Activated T-helper 1 cell treated with Interleukin-2 at 50 U/mL for 16 hours (primary cell): ENCODE results near the gene DIRAS1.
"Not testable (repeated sequence)": the region's sequence is repeated elsewhere in the genome, so short reads cannot be mapped to it uniquely, and the experiment has no call there.

Source experiments
- DNase-seq: peaks from one replicate; pipeline ENCODE4 v3.0.0-alpha.2; 2020; ENCODE audit warnings: low read depth

DIRAS1 gene

DNA sequence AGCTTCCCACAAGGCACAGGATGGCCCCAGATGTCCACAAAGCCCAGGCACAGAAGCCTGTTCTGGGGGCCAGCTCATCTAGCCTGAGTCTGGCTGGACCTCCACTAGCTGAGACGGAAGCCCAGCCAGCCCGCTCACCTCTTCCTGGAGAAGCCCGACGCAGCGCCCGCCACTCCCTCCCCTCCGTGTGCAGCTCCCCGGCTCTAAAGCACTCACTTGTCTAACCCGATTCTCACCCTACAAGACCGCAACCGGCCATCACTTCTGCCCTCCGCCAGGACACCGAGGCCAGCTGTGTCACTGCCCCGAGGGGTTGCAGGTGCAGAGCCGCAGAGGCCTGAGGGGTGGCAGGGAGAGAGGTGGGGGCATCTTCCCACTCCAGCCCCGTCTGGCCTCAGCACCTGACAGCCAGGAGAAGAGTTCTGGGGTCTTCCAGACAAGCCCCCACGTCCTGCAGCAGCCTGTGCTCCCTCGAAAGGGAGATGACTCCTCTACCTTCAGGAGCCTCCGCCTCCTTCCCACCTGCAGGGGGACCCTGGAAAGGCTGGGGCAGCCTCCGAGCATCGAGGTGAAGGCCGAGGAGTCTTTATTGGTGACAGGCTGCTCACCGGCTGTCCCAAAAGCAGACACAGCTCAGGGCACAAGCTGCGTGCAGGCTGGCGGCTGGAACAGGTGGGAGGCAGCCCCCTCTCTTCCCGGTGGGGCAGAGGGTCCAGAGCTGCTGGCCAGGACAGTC lies 5.9 kb upstream of the DIRAS1 start:
- no peak for DNase-seq

DNA sequence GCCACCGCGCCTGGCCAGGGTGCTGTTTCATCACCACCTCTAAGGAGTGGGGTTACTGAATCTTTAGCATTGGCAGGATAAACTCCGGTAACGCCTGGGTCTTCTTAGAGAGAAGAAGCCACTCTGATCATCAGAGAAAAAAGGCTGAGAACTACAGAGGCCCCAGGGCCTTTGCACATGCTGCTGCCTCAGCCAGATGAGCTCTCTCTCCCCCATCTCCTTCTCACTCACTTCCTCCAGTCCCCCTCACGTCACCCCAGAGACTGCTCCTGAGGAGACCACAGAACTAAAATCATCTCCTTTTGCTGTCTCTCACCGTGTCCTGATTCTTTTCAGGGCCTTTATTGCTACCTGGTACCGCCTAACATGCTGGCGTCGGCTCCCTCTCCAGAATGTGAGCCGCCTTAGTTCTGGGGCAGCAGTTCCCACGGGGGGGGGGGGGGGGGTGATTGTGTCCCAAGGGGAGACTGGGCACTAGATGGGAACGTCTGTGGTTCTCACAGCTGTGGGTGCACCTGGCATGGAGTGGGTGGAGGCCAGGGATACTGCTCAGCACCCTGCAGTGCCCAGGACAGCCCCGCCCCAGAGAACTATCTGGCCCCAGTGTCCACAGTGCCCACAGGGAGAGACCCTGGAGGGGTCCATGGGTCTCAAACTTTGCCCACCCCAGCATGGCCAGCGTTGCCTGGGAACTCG lies 5.1 kb upstream of the DIRAS1 start:
- no peak for DNase-seq

DNA sequence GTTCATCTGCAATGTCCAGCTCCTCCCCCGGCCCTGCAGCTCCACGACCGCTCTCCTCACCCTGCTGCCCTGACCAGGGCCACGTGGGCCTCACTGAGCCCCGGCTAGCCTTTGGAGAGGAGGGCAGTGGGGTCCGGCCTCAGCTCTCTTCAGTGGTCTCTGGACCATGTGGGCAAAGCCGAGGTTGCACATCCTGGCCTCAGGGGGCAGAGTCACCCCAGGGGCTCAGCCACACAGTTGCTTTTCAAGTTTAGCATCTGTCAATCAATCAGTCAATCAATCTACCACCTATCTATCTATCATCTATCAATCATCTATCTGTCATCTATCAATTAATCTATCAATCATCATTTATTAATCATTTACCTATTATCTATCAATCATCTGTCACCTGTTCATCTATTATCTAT lies 3.0 kb upstream of the DIRAS1 start:
- no peak for DNase-seq

DNA sequence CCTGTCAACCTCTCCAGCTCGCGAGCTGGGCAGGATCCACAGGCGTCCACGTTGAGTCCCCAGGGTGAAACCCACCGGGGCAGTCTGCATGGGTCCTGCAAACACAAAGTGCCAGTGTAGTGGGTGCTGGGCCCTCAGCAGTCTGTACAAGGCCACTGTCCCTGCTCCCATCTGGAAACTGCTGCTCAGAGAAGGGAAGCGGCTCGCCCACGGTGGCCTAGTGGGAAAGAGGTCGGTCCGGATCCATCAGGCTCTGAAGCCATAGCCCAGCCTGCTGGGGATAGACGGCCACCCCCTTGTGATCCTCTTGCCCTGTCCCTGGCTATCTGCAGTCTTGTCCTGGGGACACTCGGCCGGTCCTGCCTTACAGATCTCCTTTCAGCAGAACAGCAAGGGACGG lies 2.6 kb upstream of the DIRAS1 start:
- DNase-seq = no peak

DNA sequence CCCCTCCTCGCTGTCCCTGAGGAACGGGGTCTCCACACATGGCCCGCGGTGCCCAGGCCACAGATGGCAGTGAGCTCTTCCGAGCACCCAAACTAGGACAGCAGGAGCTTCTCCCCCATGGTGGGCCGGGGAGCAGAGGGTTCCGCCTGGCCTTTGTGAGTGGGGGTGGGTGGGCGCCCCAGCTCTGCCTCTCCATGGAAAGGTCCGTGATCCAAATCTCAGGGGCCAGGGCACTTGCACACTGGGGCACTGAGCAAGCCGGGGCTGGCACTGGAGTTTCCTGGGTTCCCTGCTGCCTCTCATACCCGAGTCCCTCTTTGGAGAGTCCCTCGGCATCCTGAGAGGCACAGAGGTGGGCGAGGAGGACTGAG lies 2.2 kb upstream of the DIRAS1 start:
- DNase-seq = no peak

DNA sequence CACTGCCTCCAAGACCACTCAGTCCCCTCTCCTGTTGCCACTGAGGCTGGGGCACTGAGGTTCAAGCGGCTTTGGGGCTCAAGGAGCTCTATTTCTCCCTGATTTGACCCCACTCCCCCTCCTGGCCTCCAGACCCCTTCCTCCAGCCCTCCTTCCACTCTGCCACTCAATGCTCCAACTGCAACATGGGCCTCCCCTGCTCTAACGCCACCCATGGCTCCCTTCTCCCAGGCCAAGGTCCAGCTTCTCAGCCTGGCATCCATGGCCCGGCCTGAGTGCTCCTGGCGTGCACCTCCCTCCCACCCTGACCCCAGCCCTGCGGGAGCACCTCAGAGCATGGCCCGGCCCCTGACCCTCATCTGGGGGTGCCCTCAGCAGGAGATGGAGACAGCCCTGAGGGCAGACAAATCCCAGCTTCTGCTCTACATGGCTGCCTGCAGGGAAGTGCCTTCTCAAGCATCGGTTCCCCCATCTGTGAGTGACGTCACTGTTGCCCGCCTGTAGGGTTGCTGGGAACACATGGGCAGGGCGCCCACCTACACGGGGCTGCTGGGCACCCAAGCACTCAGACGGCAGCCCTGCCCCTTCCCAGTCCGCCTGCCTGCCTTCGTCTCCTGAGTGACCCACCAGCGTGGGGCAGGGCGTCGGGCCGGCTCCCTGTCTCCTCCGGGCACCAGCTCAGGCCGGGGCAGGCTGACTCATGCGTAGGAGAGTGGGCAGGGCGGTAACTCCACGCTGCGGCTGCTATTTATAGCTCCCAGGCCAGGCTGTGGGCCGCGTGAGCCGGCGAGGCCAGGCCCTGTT lies 1.6 kb upstream of the DIRAS1 start:
- DNase-seq = no peak

DNA sequence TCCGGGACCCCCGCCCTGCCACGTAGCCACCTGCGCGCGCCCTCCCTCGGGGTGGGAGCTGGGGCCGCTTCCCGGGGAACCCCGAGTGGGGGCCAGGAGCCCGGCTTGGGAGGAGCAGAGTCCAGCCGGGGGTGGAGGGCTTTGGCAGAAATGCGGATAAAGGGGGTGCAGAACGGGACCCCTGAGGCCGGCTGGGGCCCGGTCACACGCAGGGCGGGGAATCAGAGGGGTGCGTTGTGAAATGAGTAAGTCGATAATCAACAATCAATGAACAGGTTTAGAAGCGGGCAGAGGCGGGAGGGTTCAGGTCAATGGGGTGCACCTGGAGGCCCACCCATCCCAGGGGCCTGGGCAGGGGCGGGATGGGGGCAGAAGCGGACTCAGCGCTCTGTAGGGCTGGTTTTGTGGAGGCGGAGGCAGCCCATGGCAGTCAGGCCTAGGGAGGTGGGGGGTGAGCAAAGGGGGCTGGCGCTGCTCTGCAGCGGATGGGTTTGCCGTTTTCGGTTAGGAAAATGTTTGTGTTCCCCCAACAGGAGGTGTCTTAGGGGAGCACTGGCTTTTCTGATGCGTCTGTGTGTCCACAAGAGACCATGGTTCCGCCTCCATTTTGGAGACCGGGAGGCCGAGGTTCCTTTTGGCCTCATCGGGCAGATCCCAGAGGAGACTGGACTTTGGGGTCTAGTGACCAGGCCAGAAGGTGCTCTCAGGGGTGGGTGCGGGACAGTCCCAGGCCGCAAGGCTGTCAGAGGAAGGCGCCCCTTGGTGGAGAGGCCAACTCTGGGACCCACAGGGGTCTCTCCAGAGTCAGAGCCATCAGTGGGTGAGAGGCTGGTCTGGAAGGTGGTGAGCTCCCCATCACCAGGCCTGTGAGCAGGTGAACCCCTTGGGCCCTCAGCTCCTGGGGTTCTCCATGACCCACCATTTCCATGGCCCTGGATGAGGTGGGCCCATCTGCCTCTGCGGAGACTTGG lies 683 bp upstream of the DIRAS1 start:
- DNase-seq = no peak

DNA sequence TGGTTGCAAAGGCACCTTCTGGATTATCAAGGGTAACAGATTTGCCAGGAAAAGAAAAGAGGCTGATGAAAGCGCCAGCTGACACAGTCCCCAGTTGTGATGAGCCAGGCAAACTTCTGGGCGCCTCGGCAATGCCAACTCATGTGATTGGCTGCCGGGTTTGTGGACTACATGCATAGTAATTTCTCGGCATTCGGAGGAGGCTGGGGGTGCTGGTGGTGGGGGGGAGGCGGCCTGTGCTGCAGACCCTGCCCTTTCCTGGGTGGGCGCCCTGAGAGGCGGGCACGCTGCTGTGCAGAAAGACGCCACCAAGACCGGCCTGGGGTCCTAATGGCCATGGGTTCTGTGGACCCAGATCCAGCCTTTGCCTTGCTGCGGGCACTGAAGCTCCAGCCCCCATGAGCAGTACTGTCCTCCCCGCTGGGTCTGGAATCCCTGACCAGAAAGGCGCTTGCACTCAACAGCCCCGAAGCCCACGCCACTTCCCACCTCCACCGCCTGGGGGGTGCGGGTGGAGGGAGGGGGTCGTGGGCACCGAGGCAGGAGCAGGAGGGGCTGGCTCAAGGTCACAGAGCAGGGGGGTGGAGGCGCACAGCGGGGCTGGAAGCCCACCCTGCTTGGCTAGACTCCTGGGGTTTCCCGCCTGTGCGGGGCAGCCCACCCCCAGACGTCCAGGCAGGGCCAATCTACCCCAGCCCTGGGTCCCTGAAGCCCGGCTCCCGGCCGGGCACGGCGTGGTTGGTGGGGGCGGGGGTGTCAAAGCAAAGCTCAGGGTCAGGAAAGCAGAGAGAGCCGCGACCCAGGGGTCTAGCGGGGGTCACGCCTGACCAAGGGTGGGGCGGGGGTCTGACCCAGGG lies 1.0 kb downstream of the DIRAS1 start:
- DNase-seq = no peak

DNA sequence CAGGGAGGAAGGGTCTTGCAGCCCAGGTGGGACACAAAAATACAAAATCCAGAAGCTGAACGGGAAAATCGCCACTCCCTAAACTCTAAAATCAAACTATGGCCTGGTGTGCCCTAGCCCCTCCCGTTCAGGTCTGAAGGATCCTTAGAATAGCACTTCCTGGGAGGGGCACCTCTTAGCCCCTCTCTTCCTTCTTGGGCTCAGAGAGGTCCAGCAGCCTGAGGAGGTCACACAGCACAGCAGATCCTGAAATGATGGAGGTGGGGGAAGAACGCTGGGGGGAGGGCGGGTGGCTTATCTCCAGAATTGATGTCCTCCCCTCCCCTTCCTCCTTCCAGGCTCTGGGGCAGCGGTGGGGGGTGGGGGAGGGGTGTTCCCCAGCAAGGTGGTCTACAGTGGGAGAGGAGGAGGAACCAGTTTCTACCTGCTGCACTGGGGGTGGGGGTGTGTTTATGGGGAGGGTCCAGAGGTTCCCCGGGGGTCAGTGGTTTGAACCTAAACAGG lies 1.9 kb downstream of the DIRAS1 start:
- DNase-seq = no peak

DNA sequence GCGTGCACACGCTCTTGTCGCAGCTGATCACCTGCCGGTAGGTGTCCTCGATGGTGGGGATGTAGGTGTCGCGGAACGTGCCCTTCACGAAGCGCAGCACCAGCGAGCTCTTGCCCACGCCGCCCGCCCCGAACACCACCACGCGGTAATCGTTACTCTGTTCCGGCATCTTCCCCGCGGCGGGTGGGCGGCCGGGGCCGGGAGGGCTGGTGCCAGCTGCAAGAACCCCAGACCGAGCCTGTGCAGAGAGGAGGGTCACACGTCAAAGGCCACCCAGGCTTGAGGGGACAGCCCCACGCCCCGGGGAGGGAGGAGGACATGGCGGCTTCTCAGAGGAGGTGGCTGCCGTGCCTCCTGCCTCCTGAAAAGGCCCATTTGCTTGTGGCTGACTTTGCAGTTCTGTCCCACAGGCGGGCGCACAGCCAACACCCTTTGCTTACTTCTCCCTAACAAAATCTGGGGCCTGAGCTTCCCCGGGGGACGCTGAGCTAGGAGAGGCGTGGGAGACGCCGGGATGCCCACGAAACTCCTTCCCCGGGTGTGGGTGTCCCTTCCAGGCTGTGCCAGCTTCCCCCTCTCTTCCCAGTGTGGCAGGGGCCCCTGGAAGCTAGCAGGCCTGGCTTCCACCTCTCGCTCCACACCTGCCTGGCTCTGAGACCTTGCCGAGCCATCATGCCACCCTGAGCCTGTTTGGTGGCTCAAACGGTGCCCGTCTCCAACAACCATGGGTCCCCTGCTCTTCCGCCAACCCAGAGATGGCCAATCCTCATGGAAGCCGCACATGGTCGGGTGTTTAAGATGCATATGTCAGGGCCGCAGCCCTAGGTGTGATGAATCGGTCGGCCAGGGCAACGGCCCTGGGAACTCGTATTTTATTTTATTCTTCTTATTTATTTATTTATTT lies 3.3 kb downstream of the DIRAS1 start:
- DNase-seq = no peak

DNA sequence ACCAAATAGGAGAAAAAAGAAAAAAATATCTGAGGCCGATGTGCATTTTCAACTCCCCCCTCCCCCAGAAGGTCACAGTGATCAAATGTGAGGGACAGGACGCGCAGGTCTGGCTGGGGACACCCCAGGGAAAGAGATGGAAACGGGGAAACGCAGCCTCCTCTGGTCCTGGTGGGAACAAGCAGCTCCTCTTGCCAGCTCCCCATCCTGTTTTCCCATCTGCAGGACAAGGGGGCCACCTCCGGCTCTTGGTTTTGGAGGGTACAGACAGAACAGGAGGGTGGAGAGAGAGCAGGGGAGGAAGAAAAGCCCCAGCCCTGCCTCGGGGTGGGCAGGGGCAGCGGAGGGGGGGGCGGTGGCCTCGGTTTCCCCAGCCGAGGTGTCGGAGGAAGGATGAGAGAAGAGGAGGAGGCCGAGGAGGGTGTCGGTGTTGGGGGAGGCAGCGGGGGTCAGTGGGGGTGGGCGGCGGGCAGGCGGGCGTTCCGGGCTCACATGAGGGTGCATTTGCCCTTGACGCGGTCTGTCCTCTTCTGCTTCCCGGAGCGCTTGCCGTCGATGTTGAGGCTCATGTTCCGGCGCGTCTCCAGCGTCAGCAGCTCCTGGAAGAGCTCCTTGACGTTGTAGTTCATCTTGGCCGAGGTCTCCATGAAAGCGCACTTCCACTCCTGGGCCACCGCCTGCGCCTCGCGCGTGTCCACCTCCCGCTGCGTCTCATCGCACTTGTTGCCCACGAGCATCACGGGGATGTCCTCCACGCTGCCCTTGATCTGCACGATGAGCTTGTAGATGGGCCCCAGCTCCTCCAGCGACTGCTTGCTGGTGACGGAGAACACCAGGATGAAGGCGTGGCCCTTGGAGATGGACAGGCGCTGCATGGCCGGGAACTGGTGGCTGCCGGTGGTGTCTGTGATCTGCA lies 4.2 kb downstream of the DIRAS1 start:
- no peak for DNase-seq

DNA sequence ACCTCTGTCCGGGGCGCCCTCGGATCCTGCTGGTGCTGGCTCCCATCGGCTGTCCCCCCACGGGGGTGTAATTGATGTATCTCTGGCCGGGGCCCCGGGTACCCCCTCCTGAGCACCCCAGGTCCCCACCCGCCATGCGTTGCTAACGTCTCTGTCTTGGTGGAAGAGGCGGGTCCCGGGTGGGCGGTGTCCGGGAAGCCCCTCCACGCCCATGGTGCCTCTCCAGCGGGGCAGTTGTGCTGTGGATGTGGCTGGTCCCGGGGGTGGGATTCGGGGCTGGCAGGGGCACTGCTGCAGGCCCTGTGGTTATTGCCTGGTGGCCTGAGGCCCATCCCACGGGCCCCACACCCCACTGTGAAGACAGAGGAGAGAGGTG lies 4.9 kb downstream of the DIRAS1 start:
- DNase-seq = no peak

DNA sequence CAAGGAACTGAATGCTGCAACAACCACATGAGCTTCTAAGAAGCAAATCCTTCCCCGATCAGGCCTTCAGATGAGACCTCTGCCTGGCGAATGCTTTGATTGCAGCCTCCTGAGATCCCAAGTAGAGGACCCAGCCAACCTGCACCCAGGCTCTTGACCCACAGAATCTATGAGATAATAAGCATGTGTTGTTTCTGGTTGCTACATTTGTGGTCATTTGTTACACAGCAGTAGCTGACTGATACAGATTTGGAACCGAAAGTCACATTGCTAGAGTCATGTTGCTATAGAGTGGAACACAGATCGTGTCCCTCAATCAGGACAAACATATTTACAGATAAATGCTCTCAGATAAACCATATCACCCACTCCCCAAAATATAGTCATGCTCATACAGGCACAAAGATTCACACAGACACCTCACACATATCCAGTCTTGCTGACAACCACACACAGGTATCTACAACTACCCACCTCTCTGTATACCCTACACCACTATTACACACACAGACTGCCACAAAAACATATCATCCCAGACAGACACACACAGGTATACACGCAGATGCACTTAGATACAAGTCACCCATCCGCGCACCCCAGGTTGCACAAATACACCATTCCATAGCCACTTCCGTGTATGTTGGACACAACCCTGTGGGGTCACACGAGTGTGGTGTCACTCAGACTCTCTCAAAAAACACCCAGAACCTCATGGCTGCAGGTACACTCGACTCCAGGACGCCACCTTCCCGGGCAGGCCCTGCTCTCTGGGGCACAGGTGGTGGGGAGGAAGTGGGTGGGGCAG lies 5.5 kb downstream of the DIRAS1 start:
- DNase-seq = no peak

DNA sequence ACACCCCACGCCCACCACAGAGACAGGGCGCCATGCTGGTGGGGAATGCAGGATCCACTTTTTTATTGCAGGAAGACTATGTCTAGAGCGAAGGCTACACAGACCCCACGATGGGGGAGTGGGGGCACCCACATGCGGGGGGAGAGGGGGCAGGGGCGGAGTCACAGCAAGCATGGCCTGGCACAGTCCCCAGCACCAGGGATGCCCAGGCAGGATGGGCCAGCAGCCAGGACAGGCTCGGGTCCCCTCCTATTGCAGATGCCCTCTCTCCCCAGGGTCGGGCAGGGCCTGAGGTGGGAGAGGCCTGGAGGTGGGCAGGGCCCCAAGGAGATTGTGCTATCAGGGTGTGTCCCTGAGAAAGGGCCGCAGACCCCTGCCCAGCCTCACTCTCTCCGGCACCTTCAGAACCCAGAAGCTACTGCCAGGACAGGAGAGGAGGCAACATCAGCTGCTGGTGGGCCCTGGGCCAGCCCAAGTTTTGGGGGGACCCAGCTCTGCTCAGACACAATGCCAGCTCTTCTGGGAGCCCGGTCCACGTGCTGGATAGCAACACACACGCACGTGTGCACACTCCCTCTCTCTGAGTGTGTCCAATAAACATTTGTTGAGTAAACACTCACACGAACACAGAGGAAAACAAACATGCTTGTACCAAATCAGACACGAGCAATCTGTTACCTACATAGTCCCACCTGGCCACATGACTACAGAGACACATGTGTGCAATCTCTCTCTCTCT lies 6.5 kb downstream of the DIRAS1 start:
- no peak for DNase-seq

DNA sequence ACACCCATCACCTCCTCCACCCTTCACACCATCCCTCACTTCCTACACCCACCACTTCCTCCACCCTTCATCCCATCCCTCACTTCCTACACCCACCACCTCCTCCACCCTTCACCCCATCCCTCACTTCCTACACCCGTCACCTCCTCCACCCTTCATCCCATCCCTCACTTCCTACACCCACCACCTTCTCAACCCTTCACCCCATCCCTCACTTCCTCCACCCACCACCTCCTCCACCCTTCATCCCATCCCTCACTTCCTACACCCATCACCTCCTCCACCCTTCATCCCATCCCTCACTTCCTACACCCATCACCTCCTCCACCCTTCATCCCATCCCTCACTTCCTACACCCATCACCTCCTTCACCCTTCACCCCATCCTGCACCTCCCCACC lies 7.1 kb downstream of the DIRAS1 start:
- not testable (repeated sequence) for DNase-seq

DNA sequence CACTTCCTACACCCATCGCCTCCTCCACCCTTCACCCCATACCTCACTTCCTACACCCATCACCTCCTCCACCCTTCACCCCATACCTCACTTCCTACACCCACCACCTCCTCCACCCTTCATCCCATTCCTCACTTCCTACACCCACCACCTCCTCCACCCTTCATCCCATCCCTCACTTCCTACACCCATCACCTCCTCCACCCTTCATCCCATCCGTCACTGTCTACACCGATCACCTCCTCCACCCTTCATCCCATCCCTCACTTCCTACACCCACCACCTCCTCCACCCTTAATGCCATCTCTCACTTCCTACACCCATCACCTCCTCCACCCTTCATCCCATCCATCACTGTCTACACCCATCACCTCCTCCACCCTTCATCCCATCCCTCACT lies 8.0 kb downstream of the DIRAS1 start:
- not testable (repeated sequence) for DNase-seq

DNA sequence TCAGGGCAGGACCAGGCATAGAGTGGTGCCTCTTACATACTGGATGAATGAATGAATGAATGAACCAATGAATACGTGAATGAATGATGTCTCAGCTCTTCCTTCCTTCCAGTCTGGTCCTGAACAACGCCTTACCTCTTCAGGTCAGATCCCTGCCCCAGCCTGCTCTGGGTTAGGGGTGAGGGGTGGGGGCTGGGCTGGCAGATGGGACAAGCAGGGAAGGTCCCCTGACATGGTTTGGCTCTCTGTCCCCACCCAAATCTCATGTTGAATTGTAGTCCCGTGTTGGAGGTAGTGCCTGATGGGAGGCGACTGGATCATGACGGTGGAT lies 9.3 kb downstream of the DIRAS1 start:
- no peak for DNase-seq
